ENCODE measurements around the gene STXBP1.

Gene STXBP1

DNA sequence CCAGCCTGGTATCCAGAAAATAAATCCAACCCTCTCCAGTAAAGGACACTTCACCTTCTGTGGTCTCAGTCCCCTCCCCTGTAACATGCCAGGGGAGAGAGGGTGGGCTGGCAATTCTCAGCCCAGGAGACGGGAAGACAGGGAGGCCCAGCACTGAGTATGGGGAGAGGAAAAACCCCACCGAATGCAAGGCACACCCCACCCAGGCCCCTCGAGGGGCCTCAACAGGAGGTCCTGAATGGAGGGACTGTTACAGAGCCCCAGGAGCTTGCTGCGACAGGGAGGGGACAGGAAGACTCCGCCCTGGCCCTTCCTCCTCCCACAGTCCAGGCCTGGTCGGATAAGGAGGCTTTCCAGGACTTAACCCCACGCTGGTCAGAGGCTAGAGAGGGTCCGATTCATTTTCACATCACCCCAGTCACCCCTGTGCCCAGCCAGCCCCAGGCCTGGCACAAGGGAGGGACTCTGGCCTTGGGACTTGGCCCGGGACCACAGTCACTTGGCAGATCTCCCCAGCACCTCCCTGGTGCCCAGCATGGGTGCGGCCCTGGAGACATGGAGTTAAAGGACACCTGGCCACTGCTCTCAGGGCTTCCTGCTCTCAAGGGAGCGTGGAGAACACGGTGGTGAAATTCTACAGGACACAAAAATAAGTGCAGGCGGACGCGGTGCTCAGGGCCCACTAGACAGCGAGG, 44.9 kb upstream of the STXBP1 start:
- POLR2A ChIA-PET: no interaction called here
- TF ChIP-seq CTCF (IDR thresholded peaks at IDR 0.05; ENCODE audit: control extremely low read depth, extremely low read depth, low read depth, missing control alignments): no peak
- CTCF ChIA-PET: no interaction called here
- no peak for DNase-seq (ENCODE audit: extremely low spot score)

DNA sequence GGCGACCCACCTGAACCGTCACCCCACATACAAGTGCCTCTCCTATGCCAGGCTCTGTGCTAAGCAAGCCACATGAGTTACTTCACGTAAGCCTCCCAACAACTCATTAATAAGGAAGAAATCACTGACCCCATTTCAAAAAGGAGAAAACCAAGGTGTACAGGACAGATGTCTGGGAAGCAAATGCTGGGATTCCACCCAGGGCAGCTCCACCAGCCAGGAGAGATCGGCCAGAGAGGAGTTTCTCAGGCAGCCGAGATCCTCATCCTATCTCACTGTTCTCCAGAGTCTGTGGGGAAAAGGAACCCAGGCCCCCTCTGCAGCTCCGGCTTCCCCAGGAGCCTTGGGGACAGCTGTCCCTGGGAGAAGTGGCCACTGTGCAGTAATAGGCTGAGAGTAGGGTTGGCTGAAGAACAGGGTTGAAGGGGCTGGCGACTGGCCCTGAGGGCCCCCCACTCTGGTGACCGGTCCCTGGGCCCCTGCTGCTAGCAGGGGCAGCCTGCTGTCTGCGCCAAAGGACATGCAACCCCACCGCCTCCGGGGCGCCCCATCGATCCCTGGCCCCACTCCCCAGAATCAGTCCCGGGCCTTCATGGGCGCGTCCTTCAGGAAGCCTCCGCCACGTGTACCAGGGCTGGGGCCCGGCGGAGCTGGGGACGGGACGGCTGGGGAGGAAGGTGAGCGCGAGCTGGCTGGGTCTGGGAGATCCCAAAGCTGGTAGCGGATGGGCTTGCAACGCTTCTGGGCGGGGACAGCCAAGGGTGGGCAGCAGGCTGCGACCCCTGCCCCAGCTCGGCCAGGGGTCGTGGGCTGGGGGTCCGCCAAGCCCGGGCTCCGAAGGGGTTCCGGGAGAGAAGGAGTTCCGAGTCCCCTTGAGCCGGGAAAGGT, 44.1 kb upstream of the STXBP1 start:
- ChIA-PET CTCF (no interaction called here), POLR2A (no interaction called here)
- TF ChIP-seq CTCF (IDR thresholded peaks at IDR 0.05; ENCODE audit: control extremely low read depth, extremely low read depth, low read depth, missing control alignments): no peak
- peak; percentile 28 for DNase-seq (ENCODE audit: extremely low spot score)

- CTCF ChIA-PET: no interaction called here
- POLR2A ChIA-PET: no interaction called here
- TF ChIP-seq CTCF (IDR thresholded peaks at IDR 0.05; ENCODE audit: control extremely low read depth, extremely low read depth, low read depth, missing control alignments): no peak
- DNase-seq (ENCODE audit: extremely low spot score): no peak
Observed at GRCh38 chr9:127568618-127568970, 43.5 kb upstream of the STXBP1 start.

DNA sequence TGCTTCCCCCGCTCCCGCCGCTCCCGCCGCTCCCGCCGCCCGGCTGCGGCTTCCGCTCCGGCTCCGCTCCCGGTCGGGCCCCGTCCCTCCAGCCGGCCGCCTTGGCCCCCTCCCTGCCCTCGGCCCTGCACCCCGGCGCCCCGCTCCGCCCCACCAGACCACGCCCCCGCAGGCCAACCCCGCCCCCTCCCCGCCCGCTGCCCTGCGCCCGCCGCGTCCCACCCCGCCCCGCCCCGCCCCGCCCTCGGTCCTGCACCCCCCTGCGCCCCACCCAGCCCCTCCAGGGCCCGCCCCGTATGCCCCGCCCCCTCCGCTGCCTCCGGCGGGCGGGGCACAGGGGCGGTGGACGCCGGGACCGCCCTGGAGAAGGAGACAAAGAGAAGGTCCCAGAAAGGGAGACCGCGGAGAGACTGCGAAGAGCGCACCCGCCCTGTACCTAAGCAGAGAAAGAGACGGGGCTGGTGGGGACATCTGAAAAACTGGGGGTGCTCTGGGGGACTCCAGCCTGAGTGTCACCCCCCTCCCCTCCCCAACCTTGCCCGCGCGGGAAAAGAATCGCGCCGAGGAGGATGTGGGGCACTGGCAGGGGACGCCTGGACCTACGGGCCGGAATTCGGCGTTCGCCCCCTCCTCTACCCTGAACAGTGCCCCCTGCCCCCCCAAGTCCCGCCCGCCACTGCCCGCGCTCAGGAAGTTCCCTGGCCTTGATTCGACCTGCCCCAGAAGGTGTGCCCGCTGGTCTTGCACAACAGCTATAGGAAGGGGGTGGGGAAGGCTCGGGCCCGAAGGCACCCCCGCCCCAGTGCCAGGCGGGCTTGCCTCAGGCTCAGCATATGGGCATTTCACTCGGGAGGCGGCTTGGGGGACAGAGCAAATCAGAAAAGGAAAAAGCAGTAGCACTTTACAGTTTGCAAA, 42.8 kb upstream of the STXBP1 start:
- no peak for TF ChIP-seq CTCF (IDR thresholded peaks at IDR 0.05; ENCODE audit: control extremely low read depth, extremely low read depth, low read depth, missing control alignments)
- ChIA-PET CTCF (no interaction called here), POLR2A (no interaction called here)
- peak; percentile 97 for DNase-seq (ENCODE audit: extremely low spot score)

DNA sequence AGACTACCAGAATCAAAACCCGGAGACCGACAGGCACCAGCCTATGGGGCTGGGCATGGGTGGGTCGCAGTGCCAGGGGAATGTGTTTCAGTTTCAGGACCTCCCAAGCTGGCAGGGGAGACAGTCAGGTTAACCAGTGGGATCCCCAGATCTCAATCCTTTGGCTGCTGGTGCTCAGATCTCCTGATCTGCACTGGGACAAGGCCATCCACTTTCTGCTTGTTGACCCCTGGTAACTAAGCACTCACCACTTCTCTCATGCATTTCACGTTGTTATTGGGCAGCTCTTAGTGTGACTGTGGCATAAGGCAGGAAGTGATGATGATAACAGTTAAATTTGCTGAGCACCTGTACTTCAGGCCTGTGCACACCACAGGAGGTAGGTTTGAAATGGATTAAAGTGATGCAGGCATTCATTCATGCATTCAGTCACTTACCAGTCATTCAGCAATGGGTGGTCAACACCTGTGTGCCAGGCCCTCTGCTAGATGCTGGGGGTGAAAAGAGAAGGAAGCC, 42.1 kb upstream of the STXBP1 start:
- POLR2A ChIA-PET: no interaction called here
- DNase-seq (ENCODE audit: extremely low spot score): no peak
- no peak for TF ChIP-seq CTCF (IDR thresholded peaks at IDR 0.05; ENCODE audit: control extremely low read depth, extremely low read depth, low read depth, missing control alignments)
- CTCF ChIA-PET: no interaction called here

DNA sequence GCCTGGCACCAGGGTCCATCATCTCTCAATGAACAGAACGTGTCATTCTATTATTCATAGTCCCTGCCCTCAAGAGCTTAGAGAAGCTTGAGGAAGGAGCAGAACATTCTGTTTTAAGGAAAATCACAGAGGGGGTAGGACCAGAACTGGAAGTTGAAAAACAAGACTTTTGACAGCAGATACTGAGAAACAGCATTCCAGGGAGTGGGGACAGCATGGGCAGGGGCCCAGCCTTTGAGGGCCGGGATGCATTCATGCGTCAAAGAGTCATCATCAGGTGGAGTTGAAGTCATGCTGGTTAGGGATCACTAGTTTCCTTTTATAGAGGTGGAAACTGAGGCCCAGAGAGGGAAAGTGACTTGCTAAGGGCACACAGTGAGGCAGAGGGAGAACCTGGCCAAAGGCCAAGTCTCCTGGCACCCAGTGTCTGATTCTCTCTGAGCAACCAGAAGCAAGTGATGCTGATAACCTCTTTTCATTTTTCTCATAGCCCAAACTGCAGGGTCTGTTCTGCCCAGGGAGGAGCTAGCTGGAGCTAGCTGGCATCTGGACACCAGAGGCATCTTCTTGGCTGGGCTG, 41.5 kb upstream of the STXBP1 start:
- DNase-seq (ENCODE audit: extremely low spot score): no peak
- ChIA-PET CTCF (no interaction called here), POLR2A (no interaction called here)
- no peak for TF ChIP-seq CTCF (IDR thresholded peaks at IDR 0.05; ENCODE audit: control extremely low read depth, extremely low read depth, low read depth, missing control alignments)

Data from GM10248 (cell line).